ENCODE results near the gene ZMYND15.

GRCh38 chr17:4691686-4692085 is 47.9 kb upstream of the ZMYND15 start:
- no peak for TF ChIP-seq EZH2phosphoT487 (IDR thresholded peaks at IDR 0.05; ENCODE audit: low read depth)
- no peak for TF ChIP-seq CTCF (IDR thresholded peaks at IDR 0.05; ENCODE audit: low read depth, low read length)
